ENCODE measurements around the gene CBX8.

Gene CBX8

GRCh38 chr17:79802736-79803420 is 6.0 kb upstream of the CBX8 start:
- no peak overlapping the region for H3K4me3 ChIP-seq (ENCODE audit: low read depth, low read length)
- TF ChIP-seq, protein P1, sequence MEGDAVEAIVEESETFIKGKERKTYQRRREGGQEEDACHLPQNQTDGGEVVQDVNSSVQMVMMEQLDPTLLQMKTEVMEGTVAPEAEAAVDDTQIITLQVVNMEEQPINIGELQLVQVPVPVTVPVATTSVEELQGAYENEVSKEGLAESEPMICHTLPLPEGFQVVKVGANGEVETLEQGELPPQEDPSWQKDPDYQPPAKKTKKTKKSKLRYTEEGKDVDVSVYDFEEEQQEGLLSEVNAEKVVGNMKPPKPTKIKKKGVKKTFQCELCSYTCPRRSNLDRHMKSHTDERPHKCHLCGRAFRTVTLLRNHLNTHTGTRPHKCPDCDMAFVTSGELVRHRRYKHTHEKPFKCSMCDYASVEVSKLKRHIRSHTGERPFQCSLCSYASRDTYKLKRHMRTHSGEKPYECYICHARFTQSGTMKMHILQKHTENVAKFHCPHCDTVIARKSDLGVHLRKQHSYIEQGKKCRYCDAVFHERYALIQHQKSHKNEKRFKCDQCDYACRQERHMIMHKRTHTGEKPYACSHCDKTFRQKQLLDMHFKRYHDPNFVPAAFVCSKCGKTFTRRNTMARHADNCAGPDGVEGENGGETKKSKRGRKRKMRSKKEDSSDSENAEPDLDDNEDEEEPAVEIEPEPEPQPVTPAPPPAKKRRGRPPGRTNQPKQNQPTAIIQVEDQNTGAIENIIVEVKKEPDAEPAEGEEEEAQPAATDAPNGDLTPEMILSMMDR (IDR thresholded peaks at IDR 0.05; ENCODE audit: borderline replicate concordance, insufficient read depth, low read depth, low read length), result no peak

- TF ChIP-seq, protein P1 (IDR thresholded peaks at IDR 0.05; ENCODE audit: borderline replicate concordance, insufficient read depth, low read depth, low read length), result no peak
- H3K4me3 ChIP-seq (ENCODE audit: low read depth, low read length), result no peak overlapping the region
Measured at GRCh38 chr17:79802039-79802735, 5.3 kb upstream of the CBX8 start.

DNA sequence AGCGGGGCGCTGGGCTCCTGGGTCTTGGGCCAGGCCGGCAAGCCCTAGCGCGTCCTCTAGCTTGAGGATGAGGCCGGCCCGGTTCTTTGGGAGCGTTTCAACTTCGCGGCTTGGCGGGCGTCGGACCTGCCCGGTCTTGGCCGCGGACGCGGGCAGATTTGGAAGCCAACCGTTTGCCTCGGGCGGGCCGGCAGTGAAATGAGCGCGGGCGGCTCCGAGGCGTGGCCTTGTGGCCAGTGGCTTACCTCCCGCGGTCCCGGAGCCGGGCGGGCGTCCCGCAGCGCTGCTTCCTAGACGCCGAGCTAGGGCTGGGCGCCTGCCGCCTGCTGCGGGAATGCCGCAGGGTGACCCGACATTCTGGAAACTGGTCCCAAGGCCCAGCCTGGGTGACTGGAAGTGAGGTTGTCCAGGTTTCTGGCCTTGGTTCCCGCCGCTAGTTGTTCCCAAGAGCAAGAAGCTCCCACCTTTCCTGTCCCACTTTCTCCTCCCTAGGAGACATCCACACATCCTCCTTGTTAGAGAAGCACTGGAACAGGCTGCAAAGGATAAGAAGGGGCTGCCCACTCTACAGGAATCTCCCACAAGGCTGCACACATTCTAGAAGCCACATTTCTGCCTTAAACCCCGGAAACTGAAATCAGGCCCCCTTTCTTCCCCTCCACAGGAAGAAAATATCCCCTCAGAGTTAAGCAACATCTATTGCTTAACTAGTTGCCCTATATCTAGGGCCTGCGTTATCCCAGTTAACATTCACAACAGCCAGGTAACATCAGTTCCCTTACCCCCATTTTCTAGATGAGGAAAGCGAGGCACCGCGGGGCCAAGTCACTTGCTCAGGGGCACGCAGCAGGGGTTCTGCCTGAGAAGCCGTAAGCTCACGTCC is 4.5 kb upstream of the CBX8 start:
- H3K4me3 ChIP-seq (ENCODE audit: low read depth, low read length), result no peak overlapping the region
- TF ChIP-seq, protein P1 (IDR thresholded peaks at IDR 0.05; ENCODE audit: borderline replicate concordance, insufficient read depth, low read depth, low read length), result no peak

DNA sequence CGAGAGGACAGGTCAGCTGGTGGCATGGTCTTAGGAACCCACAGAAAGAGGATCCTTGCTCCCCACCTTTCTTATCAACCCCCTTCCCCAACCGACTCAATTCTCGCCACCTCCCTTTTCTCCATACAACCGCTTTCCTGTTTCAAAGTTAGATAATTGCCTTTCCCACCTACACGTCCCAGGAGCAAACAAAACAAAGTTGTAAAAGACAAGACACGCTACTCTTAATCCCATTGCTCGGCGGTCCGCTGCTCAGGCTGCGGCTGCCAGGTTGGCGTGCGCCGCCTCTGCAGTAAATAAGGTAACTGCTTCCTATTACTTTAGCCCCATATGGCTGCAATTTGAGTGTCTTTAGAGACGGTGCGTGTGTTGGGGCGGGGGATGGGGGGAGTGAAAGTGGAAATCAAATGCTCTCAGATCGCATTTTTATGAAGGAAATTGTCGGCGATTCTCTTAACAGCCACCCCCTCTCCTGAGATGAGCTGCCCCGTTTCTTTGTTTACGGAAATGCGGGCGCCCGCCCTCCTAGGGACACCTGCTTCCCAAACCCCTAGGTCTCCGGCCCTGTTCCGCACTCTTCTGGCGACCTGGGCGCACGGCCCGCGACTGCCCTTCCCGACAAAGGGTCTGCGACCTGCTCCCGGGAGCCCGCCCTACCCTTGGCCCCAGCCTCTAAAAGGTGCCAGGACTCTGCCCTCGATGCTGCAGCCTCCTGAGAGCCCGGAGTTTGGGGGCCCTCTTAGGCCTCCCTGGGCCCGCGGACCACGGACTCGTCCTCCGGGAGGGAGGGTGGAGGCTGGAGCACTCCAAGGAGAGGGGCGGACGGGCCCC is 3.7 kb upstream of the CBX8 start:
- TF ChIP-seq, protein P1 (IDR thresholded peaks at IDR 0.05; ENCODE audit: borderline replicate concordance, insufficient read depth, low read depth, low read length), result no peak
- no peak overlapping the region for H3K4me3 ChIP-seq (ENCODE audit: low read depth, low read length)

- TF ChIP-seq, protein P1 (IDR thresholded peaks at IDR 0.05; ENCODE audit: borderline replicate concordance, insufficient read depth, low read depth, low read length), result no peak
- H3K4me3 ChIP-seq (ENCODE audit: low read depth, low read length), result no peak overlapping the region
Measured at GRCh38 chr17:79799538-79800324, 2.9 kb upstream of the CBX8 start.

DNA sequence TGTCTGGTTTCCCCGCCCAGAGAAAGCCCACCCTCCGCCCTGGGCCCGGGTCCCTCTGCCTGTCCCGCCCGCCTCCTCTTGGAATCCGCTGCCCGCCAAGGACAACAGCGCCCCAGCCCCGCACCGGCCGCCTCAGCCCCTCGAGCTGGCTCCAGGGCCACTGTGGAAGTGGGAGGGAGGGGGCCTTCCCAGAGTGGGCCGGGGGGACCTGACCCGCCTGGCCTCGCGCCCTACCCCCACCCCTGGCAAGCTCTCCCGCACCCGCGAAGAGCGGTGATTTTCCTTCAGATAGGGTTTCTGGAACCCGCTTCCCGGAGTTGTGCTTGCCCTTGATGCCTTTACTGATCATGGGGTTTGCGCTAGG is 2.3 kb upstream of the CBX8 start:
- TF ChIP-seq, protein P1 (IDR thresholded peaks at IDR 0.05; ENCODE audit: borderline replicate concordance, insufficient read depth, low read depth, low read length), result no peak
- H3K4me3 ChIP-seq (ENCODE audit: low read depth, low read length), result no peak overlapping the region
